HG02623 (cell line): ENCODE measurements around the gene AKT1S1.
"Not testable (repeated sequence)": the region's sequence is repeated elsewhere in the genome, so short reads cannot be mapped to it uniquely, and the experiment has no call there.

Experiments used
- ATAC-seq: cut with Tn5 transposase; IDR thresholded peaks from one replicate; pipeline ENCODE4 v1.9.1; 2021; ENCODE audit warnings: moderate library complexity; ENCODE audit not compliant: unreplicated experiment

AKT1S1 gene

GRCh38 chr19:49840321-49840720 lies 36.8 kb downstream of the AKT1S1 start:
- no peak for ATAC-seq

- no peak for ATAC-seq
These were observed 37.4 kb downstream of the AKT1S1 start for GRCh38 chr19:49839713-49840112.

GRCh38 chr19:49838885-49839588 lies 38.1 kb downstream of the AKT1S1 start:
- no peak for ATAC-seq

- no peak for ATAC-seq
These were observed 39.7 kb downstream of the AKT1S1 start for GRCh38 chr19:49837425-49837824.

GRCh38 chr19:49837009-49837310 lies 40.2 kb downstream of the AKT1S1 start:
- ATAC-seq: no peak

GRCh38 chr19:49836176-49837008 lies 40.8 kb downstream of the AKT1S1 start:
- no peak for ATAC-seq

GRCh38 chr19:49835562-49835961 lies 41.6 kb downstream of the AKT1S1 start:
- no peak for ATAC-seq

- ATAC-seq: no peak
These were observed 43.6 kb downstream of the AKT1S1 start for GRCh38 chr19:49833599-49833998.

GRCh38 chr19:49832556-49832955 lies 44.6 kb downstream of the AKT1S1 start:
- ATAC-seq: no peak

- ATAC-seq: no peak
These were observed 45.6 kb downstream of the AKT1S1 start for GRCh38 chr19:49831592-49831991.

- ATAC-seq: no peak
These were observed 46.4 kb downstream of the AKT1S1 start for GRCh38 chr19:49830766-49831165.

GRCh38 chr19:49829721-49830120 lies 47.4 kb downstream of the AKT1S1 start:
- ATAC-seq: no peak

GRCh38 chr19:49829200-49829599 lies 48.0 kb downstream of the AKT1S1 start:
- no peak for ATAC-seq

GRCh38 chr19:49827034-49827433 lies 50.1 kb downstream of the AKT1S1 start:
- no peak for ATAC-seq

GRCh38 chr19:49824662-49825061 lies 52.5 kb downstream of the AKT1S1 start:
- ATAC-seq: no peak

- ATAC-seq: no peak
These were observed 53.7 kb downstream of the AKT1S1 start for GRCh38 chr19:49823472-49823871.

- ATAC-seq: no peak
These were observed 57.0 kb downstream of the AKT1S1 start for GRCh38 chr19:49820125-49820524.

GRCh38 chr19:49819452-49820115 lies 57.6 kb downstream of the AKT1S1 start:
- ATAC-seq: not testable (repeated sequence)
